ENCODE data around the gene EGLN1. TPM values are rescaled to one million over a fixed set of nuclear protein-coding genes. Genes with fewer than 3 reads are reported as not detected.
A peak's percentile ranks its signal among the peaks of the same experiment; 100 is the strongest.

The EGLN1 gene
- total and polyA plus RNA-seq, 10 donors, result 5.6 to 44.0 (median 37.2) TPM

DNA sequence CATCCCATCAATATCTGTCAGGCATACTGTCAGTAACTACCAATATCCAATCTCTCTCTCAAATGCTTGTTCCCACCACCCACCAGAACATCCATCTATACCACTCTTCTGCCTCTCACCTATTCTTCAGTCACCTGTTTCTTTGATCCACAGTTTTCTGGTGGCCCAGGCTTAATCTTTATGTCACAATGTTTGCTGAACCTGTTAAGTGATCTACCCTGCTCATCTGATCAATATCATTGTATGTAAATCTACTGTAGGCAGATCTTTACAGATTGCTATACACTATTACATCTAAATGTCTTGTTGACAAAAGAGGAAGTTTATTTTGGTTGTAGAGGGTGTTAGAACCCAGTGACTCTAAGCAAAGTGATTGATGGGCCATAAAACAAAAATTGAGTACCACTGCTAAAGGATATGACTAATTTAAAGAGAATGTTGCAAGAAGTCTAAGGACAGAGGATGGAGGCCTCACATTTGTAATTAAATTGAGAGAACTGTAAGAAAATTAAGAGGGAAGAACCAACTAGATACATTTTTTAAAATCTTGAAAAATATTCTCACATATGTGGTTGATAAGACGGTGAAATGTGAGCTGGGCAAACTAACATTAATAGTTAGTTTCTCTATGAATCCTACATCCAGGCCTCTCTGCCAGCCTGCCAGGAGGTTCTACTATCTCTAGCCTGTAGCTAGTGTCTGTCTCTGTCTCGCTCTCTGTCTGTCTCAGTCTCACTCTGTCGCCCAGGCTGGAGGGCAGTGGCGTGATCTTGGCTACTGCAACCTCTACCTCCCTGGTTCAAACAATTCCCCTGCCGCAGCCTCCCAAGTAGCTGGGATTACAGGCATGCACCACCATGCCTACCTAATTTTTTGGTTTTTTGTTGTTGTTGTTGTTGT is 34.1 kb downstream of the EGLN1 start:
- DNase-seq, result no peak
- Histone ChIP-seq H3K36me3 (no peaks in the 10 kb centered on the region), H3K9me3 (no peaks in the 10 kb centered on the region), H3K4me1 (peaks cover 4 to 89% (median 29%) of the 10 kb centered on the region in 6 donors), H3K4me3 (no peak overlapping the region), H3K27me3 (replicated peaks in 1 of 7) (no peaks in the 10 kb centered on the region), H3K27ac (peak overlapping the region in 3 of 8 donors; percentile 16 to 58 (median 18))
- 68 to 93% (median 89%) methylated on average over 5 of the region's 5 CpGs for WGBS, 5 donors
- intact Hi-C loops (cut with DNase I; ENCODE audit: low total_unique reads), result no loop called here
- TF ChIP-seq POLR2AphosphoS5 (IDR thresholded peaks at IDR 0.05) (no peak), POLR2A (IDR thresholded peaks at IDR 0.05) (no peak)
- TF ChIP-seq, protein P1, sequence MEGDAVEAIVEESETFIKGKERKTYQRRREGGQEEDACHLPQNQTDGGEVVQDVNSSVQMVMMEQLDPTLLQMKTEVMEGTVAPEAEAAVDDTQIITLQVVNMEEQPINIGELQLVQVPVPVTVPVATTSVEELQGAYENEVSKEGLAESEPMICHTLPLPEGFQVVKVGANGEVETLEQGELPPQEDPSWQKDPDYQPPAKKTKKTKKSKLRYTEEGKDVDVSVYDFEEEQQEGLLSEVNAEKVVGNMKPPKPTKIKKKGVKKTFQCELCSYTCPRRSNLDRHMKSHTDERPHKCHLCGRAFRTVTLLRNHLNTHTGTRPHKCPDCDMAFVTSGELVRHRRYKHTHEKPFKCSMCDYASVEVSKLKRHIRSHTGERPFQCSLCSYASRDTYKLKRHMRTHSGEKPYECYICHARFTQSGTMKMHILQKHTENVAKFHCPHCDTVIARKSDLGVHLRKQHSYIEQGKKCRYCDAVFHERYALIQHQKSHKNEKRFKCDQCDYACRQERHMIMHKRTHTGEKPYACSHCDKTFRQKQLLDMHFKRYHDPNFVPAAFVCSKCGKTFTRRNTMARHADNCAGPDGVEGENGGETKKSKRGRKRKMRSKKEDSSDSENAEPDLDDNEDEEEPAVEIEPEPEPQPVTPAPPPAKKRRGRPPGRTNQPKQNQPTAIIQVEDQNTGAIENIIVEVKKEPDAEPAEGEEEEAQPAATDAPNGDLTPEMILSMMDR (IDR thresholded peaks at IDR 0.05 in 8 of 11, conservative IDR thresholded peaks at IDR 0.05 in 3 of 11), result no peak

DNA sequence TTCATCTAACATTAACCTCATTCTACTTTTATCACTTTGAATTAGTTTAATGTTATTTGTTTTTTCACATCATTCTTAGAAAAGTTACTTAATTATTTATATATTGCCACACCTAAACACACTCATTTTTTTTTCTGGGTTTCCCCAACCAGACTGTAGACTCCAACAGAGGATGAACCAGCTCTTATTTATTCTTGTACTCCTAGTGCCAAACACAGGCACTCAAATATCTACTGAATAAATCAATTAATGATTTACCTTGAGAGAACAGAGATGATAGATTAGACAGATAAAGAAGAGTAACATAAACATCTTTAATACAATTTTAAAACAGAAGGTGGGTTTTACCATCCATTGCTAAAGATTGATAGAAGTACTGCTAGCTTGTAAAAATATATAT is 35.6 kb downstream of the EGLN1 start:
- Histone ChIP-seq H3K36me3 (no peaks in the 10 kb centered on the region), H3K4me1 (peaks cover 7 to 92% (median 34%) of the 10 kb centered on the region in 6 donors), H3K9me3 (no peaks in the 10 kb centered on the region), H3K27ac (no peak overlapping the region), H3K4me3 (no peak overlapping the region), H3K27me3 (replicated peaks in 1 of 7) (no peaks in the 10 kb centered on the region)
- no peak for DNase-seq
- TF ChIP-seq, protein P1 (IDR thresholded peaks at IDR 0.05 in 8 of 11, conservative IDR thresholded peaks at IDR 0.05 in 3 of 11), result no peak
- TF ChIP-seq POLR2AphosphoS5 (IDR thresholded peaks at IDR 0.05) (no peak), POLR2A (IDR thresholded peaks at IDR 0.05) (no peak)
- intact Hi-C loops (cut with DNase I; ENCODE audit: low total_unique reads), result no loop called here

DNA sequence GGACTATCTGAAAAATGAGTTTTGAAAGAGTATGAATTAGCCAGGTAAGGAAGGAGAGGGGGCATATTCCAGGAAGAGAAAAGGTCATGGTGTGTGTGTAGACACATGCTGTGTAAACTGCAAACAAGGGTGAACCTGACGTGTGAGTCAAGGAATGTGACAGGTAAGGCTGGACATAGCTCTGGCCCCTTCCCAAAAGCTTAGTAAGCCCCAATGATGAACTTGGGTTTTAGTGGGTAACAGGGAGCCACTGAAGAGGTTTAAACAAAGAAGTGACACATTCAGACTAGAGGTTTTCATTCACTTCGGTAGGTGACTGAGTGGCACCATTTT is 36.7 kb downstream of the EGLN1 start:
- H3K36me3 ChIP-seq, result no peaks in the 10 kb centered on the region
- H3K4me3 ChIP-seq, result no peak overlapping the region
- DNase-seq, result no peak
- no peaks in the 10 kb centered on the region for H3K9me3 ChIP-seq
- intact Hi-C loops (cut with DNase I; ENCODE audit: low total_unique reads), result no loop called here
- no peaks in the 10 kb centered on the region for H3K27me3 ChIP-seq (replicated peaks in 1 of 7)
- WGBS, 5 donors, result 81 to 93% (median 89%) methylated on average over 2 of the region's 2 CpGs
- TF ChIP-seq, protein P1 (IDR thresholded peaks at IDR 0.05 in 8 of 11, conservative IDR thresholded peaks at IDR 0.05 in 3 of 11), result no peak
- TF ChIP-seq POLR2AphosphoS5 (IDR thresholded peaks at IDR 0.05), result no peak
- TF ChIP-seq POLR2A (IDR thresholded peaks at IDR 0.05), result no peak
- peaks cover 7 to 91% (median 32%) of the 10 kb centered on the region in 6 donors for H3K4me1 ChIP-seq
- H3K27ac ChIP-seq, result no peak overlapping the region

DNA sequence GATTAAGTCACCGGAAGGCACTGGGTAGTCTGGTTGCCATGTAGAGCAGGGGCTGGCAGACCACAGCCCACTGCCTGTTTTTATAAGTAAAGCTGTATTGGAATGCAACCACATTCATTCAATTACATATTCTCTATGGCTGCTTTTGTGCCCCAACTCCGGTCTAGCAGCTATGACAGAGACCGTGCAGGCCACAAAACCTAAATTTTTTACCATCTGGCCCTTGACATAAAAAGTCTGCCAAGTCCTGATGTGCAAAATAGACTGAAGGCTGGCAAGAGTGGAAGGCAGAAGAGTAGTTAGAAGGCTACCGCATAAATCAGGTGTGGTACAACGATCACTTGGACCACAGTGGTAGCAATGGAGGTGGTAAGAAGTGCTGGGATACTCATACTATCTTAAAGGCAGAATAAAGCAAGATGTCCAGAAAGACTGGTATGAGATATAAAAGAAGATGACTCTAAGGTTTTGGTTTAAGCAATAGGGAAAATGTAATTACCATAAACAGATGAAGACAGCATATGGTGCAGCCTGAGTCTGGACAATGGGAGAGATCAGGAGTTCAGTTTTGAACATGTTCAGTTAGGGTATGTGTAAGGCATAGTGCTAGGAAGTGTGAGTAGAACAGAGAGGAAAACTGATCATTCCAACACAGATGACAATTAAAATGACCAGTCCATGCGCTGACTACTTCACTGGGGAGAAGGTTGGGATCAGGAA is 37.2 kb downstream of the EGLN1 start:
- H3K27ac ChIP-seq, result no peak overlapping the region
- intact Hi-C loops (cut with DNase I; ENCODE audit: low total_unique reads), result no loop called here
- no peaks in the 10 kb centered on the region for H3K9me3 ChIP-seq
- WGBS, 5 donors, result 93 to 98% (median 95%) methylated on average over 6 of the region's 6 CpGs
- H3K4me1 ChIP-seq, result peaks cover 4 to 90% (median 29%) of the 10 kb centered on the region in 6 donors
- H3K4me3 ChIP-seq, result no peak overlapping the region
- DNase-seq, result no peak
- H3K27me3 ChIP-seq (replicated peaks in 1 of 7), result no peaks in the 10 kb centered on the region
- TF ChIP-seq POLR2AphosphoS5 (IDR thresholded peaks at IDR 0.05) (no peak), POLR2A (IDR thresholded peaks at IDR 0.05) (no peak)
- TF ChIP-seq, protein P1 (IDR thresholded peaks at IDR 0.05 in 8 of 11, conservative IDR thresholded peaks at IDR 0.05 in 3 of 11), result no peak
- no peaks in the 10 kb centered on the region for H3K36me3 ChIP-seq

Data from spleen (tissue), 11 donors.